HEK293 (cell line): ENCODE measurements around the gene RPS6KA2.

ENCODE experiments used
- CTCF ChIA-PET: fragments of 350-600 bp; formaldehyde crosslinking; extraction: SDS; loops from one replicate; lab custom pipeline; 2021; ENCODE audit warnings: antibody characterized with exemption; lab: Yijun Ruan, JAX
- POLR2A ChIA-PET: fragments of 300-600 bp; formaldehyde crosslinking; extraction: SDS; loops from one replicate; lab custom pipeline; 2020; ENCODE audit warnings: antibody characterized with exemption, inconsistent platforms; lab: Yijun Ruan, JAX
- H3K27ac ChIP-seq: fragments of 200-500 bp; sonication (Bioruptor generic); 2 replicates; pipeline ENCODE4 v1.5.1; 2014; ENCODE audit warnings: low read depth, low read length, control low read depth, inconsistent platforms; ENCODE audit errors: extremely low read depth
- H3K36me3 ChIP-seq, 2 experiments: fragments of 200-500 bp in 1 of 2; sonication (Bioruptor generic) in 1 of 2; 1 replicate in 1 of 2; 2 replicates in 1 of 2; pipeline ENCODE4 v1.5.1; 2014 to 2017; ENCODE audit warnings: inconsistent platforms in 2 of 2, low read length in 2 of 2; ENCODE audit not compliant: control insufficient read depth in 2 of 2, insufficient read depth in 1 of 2
- H3K4me1 ChIP-seq: fragments of 200-500 bp; sonication (Bioruptor generic); 2 replicates; pipeline ENCODE4 v1.5.1; 2014; ENCODE audit warnings: mild to moderate bottlenecking, low read length, inconsistent platforms; ENCODE audit not compliant: control insufficient read depth, insufficient read depth
- H3K4me3 ChIP-seq: 2 replicates; pipeline ENCODE4 v1.5.1; 2011; ENCODE audit warnings: low read depth, mild to moderate bottlenecking, control low read depth, low read length, moderate library complexity
- H3K9me3 ChIP-seq: fragments of 200-500 bp; sonication (Bioruptor generic); 2 replicates; pipeline ENCODE4 v1.5.1; 2014; ENCODE audit warnings: low read depth, low read length, inconsistent platforms; ENCODE audit not compliant: control insufficient read depth, insufficient read depth
- GFI1B ChIP-seq: fragments of 450-650 bp; formaldehyde crosslinking; IDR thresholded peaks from 2 replicates; pipeline ENCODE4 v1.5.1; 2016; ENCODE audit warnings: missing biosample characterization, missing genetic modification characterization
- MEIS1 ChIP-seq: sonication (generic); formaldehyde crosslinking; IDR thresholded peaks from 2 replicates; pipeline ENCODE4 v1.8.1; 2022; ENCODE audit warnings: missing genetic modification reagents, mild to moderate bottlenecking, borderline replicate concordance
- OVOL3 ChIP-seq: fragments of 450-650 bp; formaldehyde crosslinking; IDR thresholded peaks from 2 replicates; pipeline ENCODE4 v1.5.1; 2016; ENCODE audit warnings: missing biosample characterization, missing genetic modification characterization
- REST ChIP-seq: fragments of 450-650 bp; formaldehyde crosslinking; IDR thresholded peaks from 2 replicates; pipeline ENCODE4 v1.5.1; 2016; ENCODE audit warnings: missing biosample characterization, missing genetic modification characterization
- ZBTB17 ChIP-seq: fragments of 450-650 bp; formaldehyde crosslinking; IDR thresholded peaks from 2 replicates; pipeline ENCODE4 v1.5.1; 2016; ENCODE audit warnings: missing biosample characterization, missing genetic modification characterization
- ZFHX2 ChIP-seq: fragments of 450-650 bp; formaldehyde crosslinking; conservative IDR thresholded peaks from 2 replicates; pipeline ENCODE4 v1.5.1; 2016; ENCODE audit warnings: missing biosample characterization, missing genetic modification characterization
- ZFP3 ChIP-seq: fragments of 450-650 bp; formaldehyde crosslinking; IDR thresholded peaks from 2 replicates; pipeline ENCODE4 v1.5.1; 2016; ENCODE audit warnings: low read depth, missing biosample characterization, missing genetic modification characterization
- ZNF112 ChIP-seq: fragments of 450-650 bp; formaldehyde crosslinking; IDR thresholded peaks from 2 replicates; pipeline ENCODE4 v1.5.0; 2017; ENCODE audit warnings: missing biosample characterization, missing genetic modification characterization
- ZNF140 ChIP-seq: fragments of 450-650 bp; formaldehyde crosslinking; IDR thresholded peaks from 2 replicates; pipeline ENCODE4 v1.5.1; 2016; ENCODE audit warnings: missing biosample characterization, missing genetic modification characterization
- ZNF146 ChIP-seq: fragments of 450-650 bp; formaldehyde crosslinking; IDR thresholded peaks from 2 replicates; pipeline ENCODE4 v1.5.1; 2016; ENCODE audit warnings: missing biosample characterization, missing genetic modification characterization
- ZNF23 ChIP-seq: fragments of 450-650 bp; formaldehyde crosslinking; IDR thresholded peaks from 2 replicates; pipeline ENCODE4 v1.5.1; 2016; ENCODE audit warnings: missing biosample characterization, missing genetic modification characterization, borderline replicate concordance
- ZNF391 ChIP-seq: fragments of 450-650 bp; formaldehyde crosslinking; IDR thresholded peaks from 2 replicates; pipeline ENCODE4 v1.5.1; 2016; ENCODE audit warnings: low read depth, missing biosample characterization, missing genetic modification characterization, borderline replicate concordance
- ZNF555 ChIP-seq: fragments of 450-650 bp; formaldehyde crosslinking; conservative IDR thresholded peaks from 2 replicates; pipeline ENCODE4 v1.5.1; 2017; ENCODE audit warnings: missing biosample characterization, mild to moderate bottlenecking, missing genetic modification characterization, inconsistent platforms
- ZNF585B ChIP-seq: fragments of 450-650 bp; formaldehyde crosslinking; IDR thresholded peaks from 2 replicates; pipeline ENCODE4 v1.5.1; 2016; ENCODE audit warnings: missing biosample characterization, missing genetic modification characterization
- ZNF621 ChIP-seq: fragments of 450-650 bp; formaldehyde crosslinking; IDR thresholded peaks from 2 replicates; pipeline ENCODE4 v1.5.1; 2017; ENCODE audit warnings: missing biosample characterization, missing genetic modification characterization
- ZNF624 ChIP-seq: fragments of 450-650 bp; formaldehyde crosslinking; IDR thresholded peaks from 2 replicates; pipeline ENCODE4 v1.5.1; 2017; ENCODE audit warnings: missing biosample characterization, missing genetic modification characterization
- ZNF660 ChIP-seq: fragments of 450-650 bp; IDR thresholded peaks from 2 replicates; pipeline ENCODE4 v1.5.1; 2018; ENCODE audit warnings: missing biosample characterization, mild to moderate bottlenecking, missing genetic modification characterization
- ZNF692 ChIP-seq: fragments of 450-650 bp; formaldehyde crosslinking; IDR thresholded peaks from 2 replicates; pipeline ENCODE4 v1.5.1; 2016; ENCODE audit warnings: missing biosample characterization, missing genetic modification characterization
- ZNF843 ChIP-seq: fragments of 450-650 bp; formaldehyde crosslinking; IDR thresholded peaks from 2 replicates; pipeline ENCODE4 v1.5.1; 2016; ENCODE audit warnings: missing biosample characterization, missing genetic modification characterization
- ZSCAN30 ChIP-seq: fragments of 450-650 bp; IDR thresholded peaks from 2 replicates; pipeline ENCODE4 v1.5.1; 2018; ENCODE audit warnings: missing biosample characterization, mild to moderate bottlenecking, missing genetic modification characterization, moderate library complexity
- TF ChIP-seq, protein P1 (sequence below): fragments of 450-650 bp; formaldehyde crosslinking; IDR thresholded peaks from 2 replicates; pipeline ENCODE4 v1.5.1; 2016; ENCODE audit warnings: missing biosample characterization, missing genetic modification characterization
- TF ChIP-seq, protein P2 (sequence below): fragments of 450-650 bp; formaldehyde crosslinking; IDR thresholded peaks from 2 replicates; pipeline ENCODE4 v1.5.1; 2017; ENCODE audit warnings: missing biosample characterization, missing genetic modification characterization

RPS6KA2 gene

DNA sequence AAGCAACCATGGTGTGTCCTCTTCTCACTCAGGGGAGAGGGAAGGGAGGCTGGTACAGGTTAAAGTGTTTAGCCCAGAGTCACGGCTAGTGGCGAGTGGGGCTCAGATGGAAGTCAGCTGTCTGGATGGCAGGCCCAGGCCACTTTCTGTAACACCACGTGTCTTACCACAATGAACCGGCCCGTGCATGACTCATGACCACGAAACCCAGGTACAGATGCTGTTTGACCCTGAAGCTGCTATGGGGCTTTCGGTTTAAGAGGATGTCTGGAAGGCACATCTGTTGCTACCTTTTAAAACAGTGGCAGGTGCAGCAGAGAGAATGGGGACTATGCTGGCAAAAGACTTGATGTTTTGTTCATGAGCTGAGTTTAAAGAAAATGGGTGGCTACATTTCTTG, 207.8 kb downstream of the RPS6KA2 start:
- H3K27ac ChIP-seq = no peak overlapping the region
- POLR2A ChIA-PET = no interaction called here
- CTCF ChIA-PET = interaction anchor here (1.0 kb wide), 1 partner anchor 200 kb away, joined by 3 read pairs; no protein-coding TSS in a partner anchor
- TF ChIP-seq ZNF624 = no peak
- no peak for TF ChIP-seq GFI1B (tag by site-specific recombination)
- TF ChIP-seq OVOL3 (tag by site-specific recombination) = no peak
- TF ChIP-seq ZNF692 = no peak
- TF ChIP-seq ZNF140 = no peak
- TF ChIP-seq ZNF621 (tag by site-specific recombination) = no peak
- no peak for TF ChIP-seq ZSCAN30 (tag by site-specific recombination)
- no peak for TF ChIP-seq REST
- TF ChIP-seq ZNF585B (tag by site-specific recombination) = no peak
- TF ChIP-seq, all 188 proteins: peak for 0
- H3K9me3 ChIP-seq = no peaks in the 10 kb centered on the region
- no peaks in the 10 kb centered on the region for H3K4me1 ChIP-seq
- H3K36me3 ChIP-seq = peaks cover 0 to 14% of the 10 kb centered on the region in 2 experiments; a peak in 2 of 3 replicates
- H3K4me3 ChIP-seq = no peak overlapping the region

DNA sequence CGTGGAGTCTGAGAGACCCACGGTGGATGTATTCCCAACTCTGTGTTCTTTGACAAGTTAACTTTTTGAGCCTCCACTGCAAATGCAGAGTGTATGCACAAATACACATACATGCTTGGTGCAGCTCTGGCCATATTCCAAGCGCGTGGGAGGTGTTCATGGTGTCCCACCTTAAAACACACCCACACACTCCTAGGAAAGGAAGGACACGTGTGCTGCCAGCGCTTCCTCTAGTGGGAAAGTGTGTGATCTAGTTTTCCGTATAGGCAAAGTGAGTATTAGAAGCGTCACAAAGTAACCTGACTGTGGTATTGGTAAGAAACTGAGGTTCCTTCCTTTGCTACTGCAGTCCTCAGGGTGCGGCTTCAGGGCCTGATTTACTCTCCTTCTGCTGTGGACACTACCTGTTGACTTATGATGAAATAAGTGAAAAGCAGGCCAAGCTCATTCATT, 208.3 kb downstream of the RPS6KA2 start:
- no peaks in the 10 kb centered on the region for H3K9me3 ChIP-seq
- ChIA-PET CTCF (no interaction called here), POLR2A (no interaction called here)

DNA sequence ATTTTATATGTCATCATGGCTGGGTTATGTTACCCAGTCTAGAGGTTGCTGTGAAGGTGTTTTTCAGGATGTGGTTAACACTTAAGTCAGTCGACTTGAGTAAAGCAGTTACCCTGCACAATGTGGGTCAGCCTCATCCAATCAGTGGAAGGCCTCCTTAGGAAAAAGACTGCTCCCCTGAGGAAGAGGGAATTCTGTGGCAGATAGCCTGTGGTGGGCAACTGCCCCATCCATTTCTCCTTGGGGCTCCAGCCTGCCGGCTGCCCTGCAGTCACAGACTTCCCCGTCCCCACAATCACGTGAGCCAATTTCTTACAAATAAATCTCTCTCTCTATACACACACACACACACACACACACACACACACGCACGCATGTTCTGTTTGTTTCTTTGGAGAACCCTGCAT, 209.8 kb downstream of the RPS6KA2 start:
- ChIA-PET CTCF (interaction anchor here (0.7 to 0.8 kb wide), 2 partner anchors 13 kb away, joined by 3 to 4 read pairs; no protein-coding TSS in a partner anchor), POLR2A (no interaction called here)
- TF ChIP-seq, protein P1, sequence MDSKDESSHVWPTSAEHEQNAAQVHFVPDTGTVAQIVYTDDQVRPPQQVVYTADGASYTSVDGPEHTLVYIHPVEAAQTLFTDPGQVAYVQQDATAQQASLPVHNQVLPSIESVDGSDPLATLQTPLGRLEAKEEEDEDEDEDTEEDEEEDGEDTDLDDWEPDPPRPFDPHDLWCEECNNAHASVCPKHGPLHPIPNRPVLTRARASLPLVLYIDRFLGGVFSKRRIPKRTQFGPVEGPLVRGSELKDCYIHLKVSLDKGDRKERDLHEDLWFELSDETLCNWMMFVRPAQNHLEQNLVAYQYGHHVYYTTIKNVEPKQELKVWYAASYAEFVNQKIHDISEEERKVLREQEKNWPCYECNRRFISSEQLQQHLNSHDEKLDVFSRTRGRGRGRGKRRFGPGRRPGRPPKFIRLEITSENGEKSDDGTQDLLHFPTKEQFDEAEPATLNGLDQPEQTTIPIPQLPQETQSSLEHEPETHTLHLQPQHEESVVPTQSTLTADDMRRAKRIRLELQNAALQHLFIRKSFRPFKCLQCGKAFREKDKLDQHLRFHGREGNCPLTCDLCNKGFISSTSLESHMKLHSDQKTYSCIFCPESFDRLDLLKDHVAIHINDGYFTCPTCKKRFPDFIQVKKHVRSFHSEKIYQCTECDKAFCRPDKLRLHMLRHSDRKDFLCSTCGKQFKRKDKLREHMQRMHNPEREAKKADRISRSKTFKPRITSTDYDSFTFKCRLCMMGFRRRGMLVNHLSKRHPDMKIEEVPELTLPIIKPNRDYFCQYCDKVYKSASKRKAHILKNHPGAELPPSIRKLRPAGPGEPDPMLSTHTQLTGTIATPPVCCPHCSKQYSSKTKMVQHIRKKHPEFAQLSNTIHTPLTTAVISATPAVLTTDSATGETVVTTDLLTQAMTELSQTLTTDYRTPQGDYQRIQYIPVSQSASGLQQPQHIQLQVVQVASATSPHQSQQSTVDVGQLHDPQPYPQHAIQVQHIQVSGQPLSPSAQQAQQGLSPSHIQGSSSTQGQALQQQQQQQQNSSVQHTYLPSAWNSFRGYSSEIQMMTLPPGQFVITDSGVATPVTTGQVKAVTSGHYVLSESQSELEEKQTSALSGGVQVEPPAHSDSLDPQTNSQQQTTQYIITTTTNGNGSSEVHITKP (tag by site-specific recombination) = no peak
- TF ChIP-seq ZNF555 (tag by site-specific recombination) = no peak
- TF ChIP-seq ZBTB17 = no peak
- TF ChIP-seq, protein P2, sequence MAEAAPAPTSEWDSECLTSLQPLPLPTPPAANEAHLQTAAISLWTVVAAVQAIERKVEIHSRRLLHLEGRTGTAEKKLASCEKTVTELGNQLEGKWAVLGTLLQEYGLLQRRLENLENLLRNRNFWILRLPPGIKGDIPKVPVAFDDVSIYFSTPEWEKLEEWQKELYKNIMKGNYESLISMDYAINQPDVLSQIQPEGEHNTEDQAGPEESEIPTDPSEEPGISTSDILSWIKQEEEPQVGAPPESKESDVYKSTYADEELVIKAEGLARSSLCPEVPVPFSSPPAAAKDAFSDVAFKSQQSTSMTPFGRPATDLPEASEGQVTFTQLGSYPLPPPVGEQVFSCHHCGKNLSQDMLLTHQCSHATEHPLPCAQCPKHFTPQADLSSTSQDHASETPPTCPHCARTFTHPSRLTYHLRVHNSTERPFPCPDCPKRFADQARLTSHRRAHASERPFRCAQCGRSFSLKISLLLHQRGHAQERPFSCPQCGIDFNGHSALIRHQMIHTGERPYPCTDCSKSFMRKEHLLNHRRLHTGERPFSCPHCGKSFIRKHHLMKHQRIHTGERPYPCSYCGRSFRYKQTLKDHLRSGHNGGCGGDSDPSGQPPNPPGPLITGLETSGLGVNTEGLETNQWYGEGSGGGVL (tag by site-specific recombination) = no peak
- no peak for TF ChIP-seq ZNF23
- no peak for TF ChIP-seq ZNF112 (tag by site-specific recombination)
- TF ChIP-seq ZNF843 (tag by site-specific recombination) = no peak

More for the DNA sequence above, 208.3 kb downstream of the RPS6KA2 start:
- Histone ChIP-seq H3K27ac (no peak overlapping the region), H3K4me1 (no peaks in the 10 kb centered on the region)
- TF ChIP-seq ZNF391 (no peak), ZFHX2 (tag by site-specific recombination) (peak; percentile 55; the same call in 1 of the 2 replicates), ZNF146 (tag by site-specific recombination) (no peak), ZNF660 (tag by site-specific recombination) (no peak), MEIS1 (CRISPR knock-in tag) (no peak), ZFP3 (tag by site-specific recombination) (no peak)
- TF ChIP-seq, all 188 proteins: peak for 1
- no peak overlapping the region for H3K4me3 ChIP-seq
- H3K36me3 ChIP-seq = peaks cover 0 to 11% of the 10 kb centered on the region in 2 experiments; a peak in 2 of 3 replicates

More for the DNA sequence above, 209.8 kb downstream of the RPS6KA2 start:
- H3K4me1 ChIP-seq = no peaks in the 10 kb centered on the region
- H3K9me3 ChIP-seq = no peaks in the 10 kb centered on the region
- no peak overlapping the region for H3K27ac ChIP-seq
- no peak overlapping the region for H3K4me3 ChIP-seq
- H3K36me3 ChIP-seq = peaks cover 0 to 9% of the 10 kb centered on the region in 2 experiments; a peak in 2 of 3 replicates
